ENCODE measurements around the gene PDSS1.
"Not testable (repeated sequence)": the region's sequence is repeated elsewhere in the genome, so short reads cannot be mapped to it uniquely, and the experiment has no call there.

PDSS1 gene

GRCh38 chr10:26741368-26741767 is 43.9 kb downstream of the PDSS1 start:
- DNase-seq, result no peak

GRCh38 chr10:26743091-26743490 is 45.6 kb downstream of the PDSS1 start:
- DNase-seq, result no peak

GRCh38 chr10:26743841-26744240 is 46.3 kb downstream of the PDSS1 start:
- DNase-seq, result no peak

- no peak for DNase-seq
Observed at GRCh38 chr10:26746061-26746460, 48.6 kb downstream of the PDSS1 start.

GRCh38 chr10:26755443-26755903 is 58.0 kb downstream of the PDSS1 start:
- no peak for DNase-seq

- no peak for DNase-seq
Observed at GRCh38 chr10:26759008-26759407, 61.5 kb downstream of the PDSS1 start.

GRCh38 chr10:26765549-26765948 is 68.0 kb downstream of the PDSS1 start:
- DNase-seq, result no peak

- DNase-seq, result no peak
Observed at GRCh38 chr10:26770069-26770468, 72.6 kb downstream of the PDSS1 start.

- no peak for DNase-seq
Observed at GRCh38 chr10:26773633-26774032, 76.1 kb downstream of the PDSS1 start.

- DNase-seq, result no peak
Observed at GRCh38 chr10:26776258-26776657, 78.8 kb downstream of the PDSS1 start.

- no peak for DNase-seq
Observed at GRCh38 chr10:26777686-26778085, 80.2 kb downstream of the PDSS1 start.

GRCh38 chr10:26779176-26779860 is 81.8 kb downstream of the PDSS1 start:
- no peak for DNase-seq

- DNase-seq, result no peak
Observed at GRCh38 chr10:26780106-26780792, 82.7 kb downstream of the PDSS1 start.

GRCh38 chr10:26780793-26781601 is 83.5 kb downstream of the PDSS1 start:
- no peak for DNase-seq

- DNase-seq, result no peak
Observed at GRCh38 chr10:26781797-26782196, 84.3 kb downstream of the PDSS1 start.

- no peak for DNase-seq
Observed at GRCh38 chr10:26787362-26787761, 89.9 kb downstream of the PDSS1 start.

GRCh38 chr10:26789779-26790178 is 92.3 kb downstream of the PDSS1 start:
- not testable (repeated sequence) for DNase-seq

GRCh38 chr10:26790221-26790995 is 92.9 kb downstream of the PDSS1 start:
- no peak for DNase-seq

- DNase-seq, result no peak
Observed at GRCh38 chr10:26792758-26793495, 95.4 kb downstream of the PDSS1 start.
